H1 (cell line): Measurements from ENCODE around the gene CROCC2. TPM values are rescaled to one million over a fixed set of nuclear protein-coding genes. Genes with fewer than 3 reads are reported as not detected.
A peak's percentile ranks its signal among the peaks of the same experiment; 100 is the strongest.

Experiments used
- CTCF ChIA-PET: fragments of 300-600 bp; sonication (Branson Sonifier 250); formaldehyde crosslinking; loops from one replicate; lab custom pipeline; 2021; ENCODE audit not compliant: partially characterized antibody; lab: Charles Lee
- POLR2A ChIA-PET: fragments of 300-600 bp; sonication (Branson Sonifier 250); formaldehyde crosslinking; loops from one replicate; lab custom pipeline; 2021; ENCODE audit warnings: inconsistent platforms; ENCODE audit not compliant: partially characterized antibody; lab: Charles Lee
- DNase-seq, 2 experiments: peaks; one replicate each; pipeline versions ENCODE4 v3.0.0 to v3.0.0-alpha.2; 2010 to 2022; ENCODE audit warnings: low spot score in 2 of 2, low read depth in 1 of 2, mixed read lengths in 1 of 2
- FAIRE-seq: peaks from 2 replicates; lab custom pipeline; 2011; peaks lifted over from hg19 to GRCh38; lab: Jason Lieb, UNC
- H2AFZ ChIP-seq: 2 replicates; pipeline ENCODE4 v1.8.1; 2012; ENCODE audit warnings: low read length, inconsistent platforms
- H2AK5ac ChIP-seq: 2 replicates; pipeline ENCODE4 v1.6.1; 2013; ENCODE audit warnings: low read depth, low read length
- H2BK120ac ChIP-seq: replicated peaks from 2 replicates; pipeline ENCODE3; 2013; ENCODE audit warnings: low read depth, low read length, inconsistent platforms
- H2BK12ac ChIP-seq: 2 replicates; pipeline ENCODE4 v1.6.1; 2013; ENCODE audit warnings: low read depth, low read length
- H2BK15ac ChIP-seq: 2 replicates; pipeline ENCODE4 v1.6.1; 2013; ENCODE audit warnings: low read length
- H2BK20ac ChIP-seq: 2 replicates; pipeline ENCODE4 v1.6.1; 2013; ENCODE audit warnings: low read length
- H2BK5ac ChIP-seq: 2 replicates; pipeline ENCODE4 v1.6.1; 2013; ENCODE audit warnings: low read depth, low read length
- H3K14ac ChIP-seq: 2 replicates; pipeline ENCODE4 v1.6.1; 2013; ENCODE audit warnings: inconsistent platforms; ENCODE audit not compliant: insufficient read length
- H3K18ac ChIP-seq: 2 replicates; pipeline ENCODE4 v1.6.1; 2013; ENCODE audit warnings: low read length; ENCODE audit errors: extremely low read depth
- H3K23ac ChIP-seq: 2 replicates; pipeline ENCODE4 v1.6.1; 2013; ENCODE audit warnings: inconsistent platforms; ENCODE audit not compliant: insufficient read length
- H3K23me2 ChIP-seq: 2 replicates; pipeline ENCODE4 v1.6.1; 2013; ENCODE audit warnings: low read depth, low read length
- H3K27ac ChIP-seq: 2 replicates; pipeline ENCODE4 v1.6.1; 2011; ENCODE audit warnings: low read depth, low read length, inconsistent platforms
- H3K27me3 ChIP-seq, 4 experiments: replicated peaks in 1 of 4; 1 replicate in 1 of 4; 2 replicates in 3 of 4; pipeline versions ENCODE4 v1.6.1 to v1.8.1; 2011 to 2013; ENCODE audit warnings: low read length in 3 of 4, mild to moderate bottlenecking in 3 of 4, inconsistent platforms in 2 of 4, mixed read lengths in 2 of 4, moderate library complexity in 1 of 4; ENCODE audit not compliant: control insufficient read depth in 3 of 4, insufficient read depth in 3 of 4; ENCODE audit errors: extremely low read depth in 1 of 4
- H3K36me3 ChIP-seq, 4 experiments: 2 replicates each; pipeline versions ENCODE4 v1.6.1 to v1.8.1; 2011 to 2013; ENCODE audit warnings: mild to moderate bottlenecking in 4 of 4, low read length in 3 of 4, moderate library complexity in 2 of 4, control low read depth in 1 of 4, inconsistent platforms in 1 of 4; ENCODE audit not compliant: insufficient read depth in 4 of 4, control insufficient read depth in 2 of 4
- H3K4ac ChIP-seq: replicated peaks from 2 replicates; pipeline ENCODE3; 2013; ENCODE audit warnings: low read length, low read depth, mixed read lengths, inconsistent platforms; ENCODE audit not compliant: insufficient read length
- H3K4me1 ChIP-seq, 4 experiments: replicated peaks in 1 of 4; 1 replicate in 1 of 4; 2 replicates in 3 of 4; pipeline versions ENCODE4 v1.6.1 to v1.8.1; 2011 to 2013; ENCODE audit warnings: low read length in 3 of 4, inconsistent platforms in 2 of 4, mixed read lengths in 1 of 4; ENCODE audit not compliant: insufficient read depth in 4 of 4, control insufficient read depth in 3 of 4
- H3K4me2 ChIP-seq, 2 experiments: 2 replicates each; pipeline versions ENCODE4 v1.6.1 to v1.8.1; 2011 to 2013; ENCODE audit warnings: low read depth in 2 of 2, low read length in 2 of 2, control low read depth in 1 of 2, inconsistent platforms in 1 of 2, mild to moderate bottlenecking in 1 of 2; ENCODE audit not compliant: insufficient read depth in 1 of 2
- H3K4me3 ChIP-seq, 4 experiments: fragments of 200-600, 300-600 bp in 1 of 4; sonication (generic), shearing (Covaris generic), sonication (Bioruptor Twin) in 1 of 4; 2 replicates each; pipeline versions ENCODE4 v1.5.1 to v1.8.1; 2011 to 2016; ENCODE audit warnings: low read length in 4 of 4, low read depth in 3 of 4, control low read depth in 2 of 4, inconsistent platforms in 2 of 4, mild to moderate bottlenecking in 2 of 4, mixed read lengths in 1 of 4, moderate library complexity in 1 of 4; ENCODE audit not compliant: insufficient read depth in 2 of 4; ENCODE audit errors: extremely low read depth in 1 of 4
- H3K56ac ChIP-seq: replicated peaks from 2 replicates; pipeline ENCODE3; 2013; ENCODE audit warnings: low read depth, mild to moderate bottlenecking, mixed read lengths, low read length, inconsistent platforms; ENCODE audit not compliant: insufficient read length
- H3K79me1 ChIP-seq: 2 replicates; pipeline ENCODE4 v1.6.1; 2013; ENCODE audit warnings: low read depth, low read length, control low read depth
- H3K79me2 ChIP-seq, 2 experiments: 2 replicates each; pipeline versions ENCODE4 v1.6.1 to v1.8.1; 2012 to 2013; ENCODE audit warnings: low read length in 2 of 2, mild to moderate bottlenecking in 2 of 2, inconsistent platforms in 1 of 2; ENCODE audit not compliant: insufficient read depth in 2 of 2, control insufficient read depth in 1 of 2
- H3K9ac ChIP-seq, 4 experiments: replicated peaks in 1 of 4; 1 replicate in 1 of 4; 2 replicates in 3 of 4; pipeline versions ENCODE4 v1.6.1 to v1.8.1; 2011 to 2013; ENCODE audit warnings: low read depth in 3 of 4, low read length in 3 of 4, control low read depth in 2 of 4, mild to moderate bottlenecking in 2 of 4, moderate library complexity in 2 of 4, inconsistent platforms in 1 of 4; ENCODE audit errors: extremely low read depth in 1 of 4
- H3K9me3 ChIP-seq, 2 experiments: 2 replicates each; pipeline versions ENCODE4 v1.6.1 to v1.8.1; 2012 to 2013; ENCODE audit warnings: mild to moderate bottlenecking in 2 of 2, moderate library complexity in 2 of 2, control low read depth in 1 of 2, inconsistent platforms in 1 of 2, low read depth in 1 of 2, low read length in 1 of 2, mixed read lengths in 1 of 2; ENCODE audit not compliant: insufficient read depth in 2 of 2
- H4K20me1 ChIP-seq, 2 experiments: replicated peaks in 1 of 2; 2 replicates each; pipeline versions ENCODE3 to v1.8.1; 2011 to 2013; ENCODE audit warnings: inconsistent platforms in 2 of 2, low read length in 2 of 2, mild to moderate bottlenecking in 1 of 2; ENCODE audit not compliant: insufficient read depth in 2 of 2, control insufficient read depth in 1 of 2
- H4K5ac ChIP-seq: 2 replicates; pipeline ENCODE4 v1.6.1; 2013; ENCODE audit warnings: low read length, low read depth, mixed read lengths, inconsistent platforms; ENCODE audit not compliant: insufficient read length
- H4K8ac ChIP-seq: 2 replicates; pipeline ENCODE4 v1.8.0; 2013; ENCODE audit warnings: mild to moderate bottlenecking, moderate library complexity, low read length, inconsistent platforms; ENCODE audit not compliant: insufficient read depth; ENCODE audit errors: extremely low read depth
- H4K91ac ChIP-seq: replicated peaks from 2 replicates; pipeline ENCODE3; 2013; ENCODE audit warnings: low read length, mixed read lengths, inconsistent platforms; ENCODE audit not compliant: insufficient read length
- CBX8 ChIP-seq: fragments of 300-800, 300-1000 bp; sonication (generic); IDR thresholded peaks from 2 replicates; pipeline ENCODE4 v1.7.1; 2016; ENCODE audit warnings: low read depth, low read length, borderline replicate concordance
- CEBPB ChIP-seq: IDR thresholded peaks from 2 replicates; pipeline ENCODE4 v1.6.1; 2012; ENCODE audit warnings: low read depth, low read length
- CTBP2 ChIP-seq: IDR thresholded peaks from 2 replicates; pipeline ENCODE4 v1.7.0; 2011; ENCODE audit warnings: borderline replicate concordance, mild to moderate bottlenecking, moderate library complexity, mixed read lengths, low read length; ENCODE audit not compliant: insufficient read depth, insufficient read length
- KDM5A ChIP-seq: fragments of 200-600 bp; IDR thresholded peaks from 2 replicates; pipeline ENCODE4 v1.7.1; 2012; ENCODE audit warnings: mild to moderate bottlenecking, low read length, inconsistent platforms, mixed read lengths
- SIX5 ChIP-seq: IDR thresholded peaks from 2 replicates; pipeline ENCODE4 v1.6.1; 2011; ENCODE audit warnings: mild to moderate bottlenecking, low read depth, low read length
- SP4 ChIP-seq: IDR thresholded peaks from 2 replicates; pipeline ENCODE4 v1.6.1; 2012; ENCODE audit warnings: low read length, inconsistent platforms
- SUZ12 ChIP-seq: fragments of 200-600 bp; sonication (generic); IDR thresholded peaks from 2 replicates; pipeline ENCODE4 v1.6.1; 2012; ENCODE audit warnings: mild to moderate bottlenecking, inconsistent platforms, low read length, moderate library complexity, mixed read lengths
- TEAD4 ChIP-seq: IDR thresholded peaks from 2 replicates; pipeline ENCODE4 v1.6.1; 2012; ENCODE audit warnings: low read depth, low read length, inconsistent platforms, mixed read lengths
- WGBS, 2 experiments: shearing (Covaris generic) in 1 of 2; methylation state at CpG; one replicate each; pipeline versions ENCODE4 v1.1.6 to v1.1.7; 2013 to 2015; ENCODE audit warnings: low lambda C conversion rate in 2 of 2, mixed read lengths in 2 of 2, inconsistent platforms in 1 of 2, low coverage in 1 of 2, missing lambda C conversion rate in 1 of 2; ENCODE audit not compliant: insufficient replicate concordance in 2 of 2, insufficient coverage in 1 of 2, insufficient read length in 1 of 2; ENCODE audit errors: extremely low coverage in 1 of 2, missing lambda C conversion rate in 1 of 2; 5-methylcytosine and 5-hydroxymethylcytosine counted together
- polyA plus RNA-seq, 7 experiments: library from polyadenylated mRNA; depleted of rRNA in 3 of 7; stranded (reverse) in 5 of 7; unstranded in 2 of 7; fragments of >200 nt in 5 of 7; fragments of 200-250 nt in 2 of 7; gene quantifications; 1 replicate in 5 of 7; 2 replicates in 1 of 7; 4 replicates in 1 of 7; pipeline versions ENCODE4 v1.2.1 to v1.2.3, GENCODE V29; 2011 to 2013; ENCODE audit warnings: missing spikeins in 2 of 7, mixed read lengths in 2 of 7
- total RNA-seq: library from RNA; stranded (reverse); fragmentation: NEBNext Ultra II Directional; extraction: Animal tissue kit (Norgen Biotek cat#: 25700); gene quantifications from 2 replicates; pipeline ENCODE4 v1.2.1, GENCODE V29; 2021

Gene CROCC2
- total and polyA plus RNA-seq, 2 of the 8 experiments (the other 6 are each of a cell fraction or from before 2014, with no cell fraction given) = not detected

- Histone ChIP-seq H3K27me3 (no peaks in the 10 kb centered on the region), H3K56ac (no peak overlapping the region), H3K4me1 (no peaks in the 10 kb centered on the region), H3K14ac (no peak overlapping the region), H3K9me3 (peaks cover 0 to 5% of the 10 kb centered on the region in 2 experiments; a peak in 1 of 4 replicates), H3K4ac (no peak overlapping the region), H2AK5ac (no peak overlapping the region), H3K4me3 (no peak overlapping the region), H4K20me1 (no peaks in the 10 kb centered on the region), H2BK12ac (no peak overlapping the region), H4K8ac (peak overlapping the region; percentile 85), H3K36me3 (no peaks in the 10 kb centered on the region), H3K23ac (no peak overlapping the region), H2BK5ac (no peak overlapping the region), H2BK20ac (no peak overlapping the region), H3K27ac (no peak overlapping the region), H2BK15ac (no peak overlapping the region), H3K23me2 (no peaks in the 10 kb centered on the region), H2BK120ac (no peak overlapping the region), H2AFZ (no peak overlapping the region), H4K5ac (no peak overlapping the region), H3K79me2 (no peaks in the 10 kb centered on the region), H3K4me2 (no peak overlapping the region), H3K9ac (no peak overlapping the region), H3K79me1 (no peaks in the 10 kb centered on the region), H4K91ac (no peak overlapping the region), H3K18ac (no peak overlapping the region)
- FAIRE-seq (no peak), DNase-seq (peak in 1 of 2 experiments; percentile 41)
- CTCF ChIA-PET = interaction anchor here (0.7 to 4.3 kb wide), 6 partner anchors 9 to 224 kb away, joined by 3 to 16 read pairs (median 3); no protein-coding TSS in a partner anchor
- POLR2A ChIA-PET = no interaction called here
- WGBS, 2 experiments = 88% methylated on average over 24 of the region's 25 CpGs; no CpG with 5 or more reads in 1 of the 2 experiments
- TF ChIP-seq SUZ12 = no peak
- TF ChIP-seq KDM5A = no peak
- TF ChIP-seq CTBP2 = no peak
- no peak for TF ChIP-seq CEBPB
- no peak for TF ChIP-seq SIX5
- no peak for TF ChIP-seq TEAD4
- no peak for TF ChIP-seq SP4
- TF ChIP-seq CBX8 = no peak
Measured at GRCh38 chr2:240935103-240935876, 29.2 kb downstream of the CROCC2 start.
